Adrenal gland (tissue), 12 donors: ENCODE measurements around the gene CES4A. TPM values are rescaled to one million over a fixed set of nuclear protein-coding genes. Genes with fewer than 3 reads are reported as not detected.

Experiments used
- DNase-seq, 7 donors: peaks; one replicate each; pipeline ENCODE4 v3.0.0-alpha.2; 2019 to 2020
- H3K27ac ChIP-seq, 5 donors: fragments of 200-600 bp; sonication (generic) in 4 of 5; 1 replicate in 3 of 5; 2 replicates in 2 of 5; pipeline versions ENCODE4 v1.5.1 to v1.8.0; 2016 to 2020; ENCODE audit warnings: mild to moderate bottlenecking in 1 of 5
- H3K27me3 ChIP-seq: fragments of 200-600 bp; 2 replicates; pipeline ENCODE4 v1.8.0; 2021
- H3K36me3 ChIP-seq, 2 donors: fragments of 200-600 bp; replicated peaks in 1 of 2; 1 replicate in 1 of 2; 2 replicates in 1 of 2; pipeline versions ENCODE4 v1.5.1 to v1.8.0; 2018 to 2022
- H3K4me1 ChIP-seq, 2 donors: fragments of 200-600 bp; replicated peaks in 1 of 2; 1 replicate in 1 of 2; 2 replicates in 1 of 2; pipeline versions ENCODE4 v1.5.1 to v1.8.0; 2018 to 2021
- H3K4me3 ChIP-seq, 4 donors: fragments of 200-600 bp; sonication (generic) in 3 of 4; one replicate each; pipeline ENCODE4 v1.5.1; 2016 to 2018
- H3K9me3 ChIP-seq, 3 donors: fragments of 200-600 bp; sonication (generic) in 1 of 3; replicated peaks in 1 of 3; 1 replicate in 2 of 3; 2 replicates in 1 of 3; pipeline versions ENCODE4 v1.5.1 to v1.8.0; 2016 to 2021
- POLR2A ChIP-seq, 2 donors: fragments of 450-650 bp; IDR thresholded peaks; one replicate each; pipeline ENCODE4 v1.6.1; 2017; ENCODE audit warnings: antibody characterized with exemption in 2 of 2, mild to moderate bottlenecking in 2 of 2, moderate library complexity in 1 of 2
- WGBS, 4 donors: extraction: QIAGEN DNeasy Blood & Tissue Kit in 2 of 4; methylation state at CpG; one replicate each; pipeline versions ENCODE4 v1.1.5 to v1.1.7; 2013 to 2017; 5-methylcytosine and 5-hydroxymethylcytosine counted together
- intact Hi-C, 2 donors: fragments of 100-400 bp; cut with DNase I; formaldehyde crosslinking; loops; one replicate each; pipeline versions ENCODE4 v1.14.1 to v1.15.0; 2022 to 2023
- polyA plus RNA-seq, 3 donors: library from polyadenylated mRNA; stranded (reverse); fragments of 200-250 nt in 2 of 3; fragments of 350-450 nt in 1 of 3; fragmentation: Illumina TruSeq in 1 of 3; extraction: RNeasy Lipid Tissue Mini Kit (QIAGEN cat#74804) in 1 of 3; gene quantifications; one replicate each; pipeline ENCODE4 v1.2.3, GENCODE V29; 2013 to 2014
- small RNA-seq, 2 donors: library from RNA; depleted of rRNA; stranded (forward); fragments of <200 nt; gene quantifications; one replicate each; pipeline ENCODE3, GENCODE V24; 2016
- total RNA-seq, 9 donors: library from RNA; depleted of rRNA in 4 of 9; stranded (reverse); fragments of >200 nt in 4 of 9; fragments of 120-200 nt in 1 of 9; fragmentation: NEBNext Ultra II Directional in 1 of 9; extraction: Animal tissue kit (Norgen Biotek cat#: 25700) in 1 of 9; gene quantifications; one replicate each; pipeline versions ENCODE4 v1.1.0 to v1.2.4, GENCODE V29; 2013 to 2023
- TF ChIP-seq, protein P1 (sequence below), 6 experiments: fragments of 450-650 bp in 4 of 6; fragments of 200-600 bp in 2 of 6; sonication (generic) in 1 of 6; IDR thresholded peaks; 1 replicate in 5 of 6; 2 replicates in 1 of 6; pipeline versions ENCODE4 v1.5.1 to v1.8.0; 2016 to 2021; ENCODE audit warnings: antibody characterized with exemption in 6 of 6, mild to moderate bottlenecking in 2 of 6, moderate library complexity in 1 of 6
- donor health status: healthy with polysubstance abuse.
- donor health status: Bipolar disorder and iron deficiency.
- donor health status: DM: yes; HTN: yes; CAD: no.
- donor health status: DM: no; HTN: no; CAD: no.
- donor health status: DM: no; HTN: no; CAD: no.
- donor health status: DM: yes; HTN: yes; CAD: no.

The CES4A gene
- total and polyA plus RNA-seq, 12 donors, result 4.4 to 127 (median 15.9) TPM

DNA sequence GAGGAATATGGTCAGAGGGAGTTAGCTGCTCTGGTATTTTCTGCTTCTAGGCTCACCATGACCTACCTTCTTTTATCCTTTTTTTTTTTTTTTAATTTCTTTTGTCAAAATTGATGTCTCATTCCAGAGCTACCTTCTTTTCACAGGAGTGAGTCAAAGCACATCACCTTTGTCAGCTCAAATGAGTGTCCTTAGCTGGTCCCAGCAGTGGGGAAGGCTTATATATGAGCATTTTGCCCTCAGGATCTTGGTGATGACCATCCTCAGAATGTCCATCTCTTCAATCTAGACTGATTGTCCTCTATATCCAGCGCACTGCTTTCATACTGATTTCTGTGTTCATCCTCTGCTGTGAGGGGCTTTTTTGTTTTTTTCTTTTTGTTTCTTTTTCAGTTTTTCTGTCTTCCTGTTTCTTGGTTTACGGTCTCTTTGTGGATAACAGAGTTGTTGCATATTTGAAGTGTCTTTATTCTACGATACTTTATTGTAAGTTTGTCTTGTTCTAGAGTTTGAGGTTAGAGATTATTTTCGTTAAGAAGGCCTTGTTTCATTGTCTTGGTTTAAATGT, 65.5 kb downstream of the CES4A start:
- Histone ChIP-seq H3K4me1 (peaks cover 8 to 10% of the 10 kb centered on the region in 2 donors), H3K27ac (no peak overlapping the region), H3K36me3 (no peaks in the 10 kb centered on the region), H3K4me3 (no peak overlapping the region), H3K9me3 (no peaks in the 10 kb centered on the region), H3K27me3 (no peaks in the 10 kb centered on the region)
- intact Hi-C loops, result no loop called here
- no peak for DNase-seq
- 82 to 86% (median 83%) methylated on average over 4 of the region's 4 CpGs for WGBS, 4 donors
- TF ChIP-seq POLR2A (IDR thresholded peaks at IDR 0.05), result no peak
- TF ChIP-seq, protein P1, sequence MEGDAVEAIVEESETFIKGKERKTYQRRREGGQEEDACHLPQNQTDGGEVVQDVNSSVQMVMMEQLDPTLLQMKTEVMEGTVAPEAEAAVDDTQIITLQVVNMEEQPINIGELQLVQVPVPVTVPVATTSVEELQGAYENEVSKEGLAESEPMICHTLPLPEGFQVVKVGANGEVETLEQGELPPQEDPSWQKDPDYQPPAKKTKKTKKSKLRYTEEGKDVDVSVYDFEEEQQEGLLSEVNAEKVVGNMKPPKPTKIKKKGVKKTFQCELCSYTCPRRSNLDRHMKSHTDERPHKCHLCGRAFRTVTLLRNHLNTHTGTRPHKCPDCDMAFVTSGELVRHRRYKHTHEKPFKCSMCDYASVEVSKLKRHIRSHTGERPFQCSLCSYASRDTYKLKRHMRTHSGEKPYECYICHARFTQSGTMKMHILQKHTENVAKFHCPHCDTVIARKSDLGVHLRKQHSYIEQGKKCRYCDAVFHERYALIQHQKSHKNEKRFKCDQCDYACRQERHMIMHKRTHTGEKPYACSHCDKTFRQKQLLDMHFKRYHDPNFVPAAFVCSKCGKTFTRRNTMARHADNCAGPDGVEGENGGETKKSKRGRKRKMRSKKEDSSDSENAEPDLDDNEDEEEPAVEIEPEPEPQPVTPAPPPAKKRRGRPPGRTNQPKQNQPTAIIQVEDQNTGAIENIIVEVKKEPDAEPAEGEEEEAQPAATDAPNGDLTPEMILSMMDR (IDR thresholded peaks at IDR 0.05), result no peak

GRCh38 chr16:67054901-67055300, 66.5 kb downstream of the CES4A start:
- Histone ChIP-seq H3K4me3 (no peak overlapping the region), H3K27me3 (no peaks in the 10 kb centered on the region), H3K27ac (no peak overlapping the region), H3K9me3 (no peaks in the 10 kb centered on the region), H3K4me1 (peaks cover 8 to 10% of the 10 kb centered on the region in 2 donors), H3K36me3 (no peaks in the 10 kb centered on the region)
- DNase-seq, result no peak
- no peak for TF ChIP-seq POLR2A (IDR thresholded peaks at IDR 0.05)
- TF ChIP-seq, protein P1 (IDR thresholded peaks at IDR 0.05), result no peak
- intact Hi-C loops, result no loop called here
- 94 to 97% (median 96%) methylated on average over 2 of the region's 2 CpGs for WGBS, 4 donors

GRCh38 chr16:67055712-67056487, 67.5 kb downstream of the CES4A start:
- intact Hi-C loops, result no loop called here
- H3K4me1 ChIP-seq, result peaks cover 8 to 10% of the 10 kb centered on the region in 2 donors
- peak overlapping the region in 2 of 5 donors; percentile 55 to 68 for H3K27ac ChIP-seq
- H3K36me3 ChIP-seq, result no peaks in the 10 kb centered on the region
- WGBS, 4 donors, result 65 to 75% (median 68%) methylated on average over 4 of the region's 4 CpGs
- H3K9me3 ChIP-seq, result no peaks in the 10 kb centered on the region
- no peak overlapping the region for H3K4me3 ChIP-seq
- TF ChIP-seq, protein P1 (IDR thresholded peaks at IDR 0.05), result no peak
- peak in 1 of 2 donors; percentile 39 for TF ChIP-seq POLR2A (IDR thresholded peaks at IDR 0.05)
- no peaks in the 10 kb centered on the region for H3K27me3 ChIP-seq
- DNase-seq, result peak in 3 of 7 donors; percentile 23 to 46 (median 40)

Small RNA genes lying within 50 kb of the gene (small RNA-seq; reads per million reads assigned to genes)
- 0 to 0.12 reads per million in 2 donors for gene RN7SL543P

Other genes starting within 250 kb of the CES4A start
- 100 to 1,000 TPM in 4 of 9 donors, 10 to 100 TPM in 5; 61.1 to 234 (median 98.2) TPM for gene DYNC1LI2, start 237.0 kb upstream of the CES4A start, total RNA-seq
- gene DYNC1LI2, start 237.0 kb upstream of the CES4A start, polyA plus RNA-seq, result 10 to 100 TPM; 39.3 to 92.6 (median 74.3) TPM
- under 1 TPM in 1 of 9 donors, not detected in 8; 0.06 TPM for gene TERB1, start 187.0 kb upstream of the CES4A start, total RNA-seq
- not detected for gene TERB1, start 187.0 kb upstream of the CES4A start, polyA plus RNA-seq
- gene NAE1, start 157.6 kb upstream of the CES4A start, total RNA-seq, result 10 to 100 TPM; 30.9 to 94.7 (median 51.2) TPM
- 10 to 100 TPM; 43.7 to 62.8 (median 49.6) TPM for gene NAE1, start 157.6 kb upstream of the CES4A start, polyA plus RNA-seq
- gene CA7, start 144.2 kb upstream of the CES4A start, total RNA-seq, result not detected
- not detected for gene CA7, start 144.2 kb upstream of the CES4A start, polyA plus RNA-seq
- 10 to 100 TPM in 8 of 9 donors, 1 to 10 TPM in 1; 3.6 to 27.8 (median 14.0) TPM for gene PDP2, start 108.1 kb upstream of the CES4A start, total RNA-seq
- 10 to 100 TPM in 1 of 3 donors, 1 to 10 TPM in 2; 1.3 to 12.1 (median 2.7) TPM for gene PDP2, start 108.1 kb upstream of the CES4A start, polyA plus RNA-seq
- gene CDH16, start 69.7 kb upstream of the CES4A start, total RNA-seq, result under 1 TPM in 1 of 9 donors, not detected in 8; 0.69 TPM
- not detected for gene CDH16, start 69.7 kb upstream of the CES4A start, polyA plus RNA-seq
- gene RRAD, start 63.1 kb upstream of the CES4A start, total RNA-seq, result 10 to 100 TPM in 5 of 9 donors, 1 to 10 TPM in 3, under 1 TPM in 1; 0.22 to 46.1 (median 10.5) TPM
- gene RRAD, start 63.1 kb upstream of the CES4A start, polyA plus RNA-seq, result 10 to 100 TPM in 2 of 3 donors, under 1 TPM in 1; 0.66 to 52.5 (median 15.6) TPM
- 100 to 1,000 TPM in 3 of 9 donors, 10 to 100 TPM in 6; 80.7 to 177 (median 94.7) TPM for gene CIAO2B, start 54.2 kb upstream of the CES4A start, total RNA-seq
- 100 to 1,000 TPM; 137 to 258 (median 141) TPM for gene CIAO2B, start 54.2 kb upstream of the CES4A start, polyA plus RNA-seq
- gene CES2, start 53.1 kb upstream of the CES4A start, total RNA-seq, result 100 to 1,000 TPM in 1 of 9 donors, 10 to 100 TPM in 8; 25.6 to 133 (median 87.5) TPM
- 100 to 1,000 TPM in 1 of 3 donors, 10 to 100 TPM in 2; 28.8 to 119 (median 57.8) TPM for gene CES2, start 53.1 kb upstream of the CES4A start, polyA plus RNA-seq
- 1 to 10 TPM in 5 of 9 donors, under 1 TPM in 3, not detected in 1; 0.23 to 1.7 (median 1.2) TPM for gene CES3, start 27.3 kb upstream of the CES4A start, total RNA-seq
- under 1 TPM; 0.22 to 0.67 (median 0.48) TPM for gene CES3, start 27.3 kb upstream of the CES4A start, polyA plus RNA-seq
- 10 to 100 TPM; 19.3 to 41.2 (median 31.5) TPM for gene CBFB, start 40.6 kb downstream of the CES4A start, total RNA-seq
- 10 to 100 TPM; 13.0 to 20.9 (median 13.5) TPM for gene CBFB, start 40.6 kb downstream of the CES4A start, polyA plus RNA-seq
- 10 to 100 TPM; 12.6 to 27.4 (median 14.5) TPM for gene PHAF1, start 121.4 kb downstream of the CES4A start, total RNA-seq
- gene PHAF1, start 121.4 kb downstream of the CES4A start, polyA plus RNA-seq, result 10 to 100 TPM in 2 of 3 donors, 1 to 10 TPM in 1; 9.0 to 13.7 (median 10.4) TPM
- gene B3GNT9, start 162.4 kb downstream of the CES4A start, total RNA-seq, result 10 to 100 TPM in 8 of 9 donors, 1 to 10 TPM in 1; 2.9 to 52.1 (median 28.6) TPM
- 10 to 100 TPM in 2 of 3 donors, 1 to 10 TPM in 1; 6.4 to 15.0 (median 11.9) TPM for gene B3GNT9, start 162.4 kb downstream of the CES4A start, polyA plus RNA-seq
- gene TRADD, start 171.3 kb downstream of the CES4A start, total RNA-seq, result 10 to 100 TPM; 14.4 to 62.7 (median 33.8) TPM
- 10 to 100 TPM in 2 of 3 donors, 1 to 10 TPM in 1; 4.1 to 30.5 (median 19.6) TPM for gene TRADD, start 171.3 kb downstream of the CES4A start, polyA plus RNA-seq
- gene FBXL8, start 171.4 kb downstream of the CES4A start, total RNA-seq, result 10 to 100 TPM in 7 of 9 donors, 1 to 10 TPM in 2; 3.6 to 58.3 (median 37.1) TPM
- 10 to 100 TPM in 2 of 3 donors, 1 to 10 TPM in 1; 1.4 to 63.0 (median 27.3) TPM for gene FBXL8, start 171.4 kb downstream of the CES4A start, polyA plus RNA-seq
- 100 to 1,000 TPM in 2 of 9 donors, 10 to 100 TPM in 6, 1 to 10 TPM in 1; 7.2 to 163 (median 39.8) TPM for gene HSF4, start 176.2 kb downstream of the CES4A start, total RNA-seq
- gene HSF4, start 176.2 kb downstream of the CES4A start, polyA plus RNA-seq, result 100 to 1,000 TPM in 2 of 3 donors, 1 to 10 TPM in 1; 5.9 to 700 (median 234) TPM
- gene NOL3, start 181.9 kb downstream of the CES4A start, total RNA-seq, result 100 to 1,000 TPM in 5 of 9 donors, 10 to 100 TPM in 4; 36.4 to 162 (median 108) TPM
- gene NOL3, start 181.9 kb downstream of the CES4A start, polyA plus RNA-seq, result 100 to 1,000 TPM in 2 of 3 donors, 10 to 100 TPM in 1; 58.3 to 168 (median 150) TPM
- 100 to 1,000 TPM in 1 of 9 donors, 10 to 100 TPM in 8; 16.5 to 107 (median 47.9) TPM for gene MATCAP1, start 195.4 kb downstream of the CES4A start, total RNA-seq
- gene MATCAP1, start 195.4 kb downstream of the CES4A start, polyA plus RNA-seq, result 100 to 1,000 TPM in 2 of 3 donors, 10 to 100 TPM in 1; 12.6 to 237 (median 112) TPM
- gene EXOC3L1, start 201.5 kb downstream of the CES4A start, total RNA-seq, result 10 to 100 TPM in 5 of 9 donors, 1 to 10 TPM in 4; 3.2 to 27.2 (median 11.1) TPM
- gene EXOC3L1, start 201.5 kb downstream of the CES4A start, polyA plus RNA-seq, result 10 to 100 TPM in 2 of 3 donors, under 1 TPM in 1; 0.71 to 26.7 (median 19.9) TPM
- 100 to 1,000 TPM in 1 of 9 donors, 10 to 100 TPM in 8; 47.7 to 122 (median 60.9) TPM for gene E2F4, start 203.6 kb downstream of the CES4A start, total RNA-seq
- 10 to 100 TPM; 44.4 to 81.0 (median 77.3) TPM for gene E2F4, start 203.6 kb downstream of the CES4A start, polyA plus RNA-seq
- gene ELMO3, start 210.5 kb downstream of the CES4A start, total RNA-seq, result 1 to 10 TPM in 7 of 9 donors, under 1 TPM in 2; 0.61 to 5.4 (median 1.6) TPM
- 1 to 10 TPM in 2 of 3 donors, under 1 TPM in 1; 0.18 to 7.0 (median 4.6) TPM for gene ELMO3, start 210.5 kb downstream of the CES4A start, polyA plus RNA-seq
- gene TMEM208, start 238.5 kb downstream of the CES4A start, total RNA-seq, result 10 to 100 TPM; 52.1 to 95.1 (median 68.7) TPM
- gene TMEM208, start 238.5 kb downstream of the CES4A start, polyA plus RNA-seq, result 100 to 1,000 TPM in 2 of 3 donors, 10 to 100 TPM in 1; 75.3 to 289 (median 209) TPM